Measurements from ENCODE around the gene TWSG1.

TWSG1 gene

DNA sequence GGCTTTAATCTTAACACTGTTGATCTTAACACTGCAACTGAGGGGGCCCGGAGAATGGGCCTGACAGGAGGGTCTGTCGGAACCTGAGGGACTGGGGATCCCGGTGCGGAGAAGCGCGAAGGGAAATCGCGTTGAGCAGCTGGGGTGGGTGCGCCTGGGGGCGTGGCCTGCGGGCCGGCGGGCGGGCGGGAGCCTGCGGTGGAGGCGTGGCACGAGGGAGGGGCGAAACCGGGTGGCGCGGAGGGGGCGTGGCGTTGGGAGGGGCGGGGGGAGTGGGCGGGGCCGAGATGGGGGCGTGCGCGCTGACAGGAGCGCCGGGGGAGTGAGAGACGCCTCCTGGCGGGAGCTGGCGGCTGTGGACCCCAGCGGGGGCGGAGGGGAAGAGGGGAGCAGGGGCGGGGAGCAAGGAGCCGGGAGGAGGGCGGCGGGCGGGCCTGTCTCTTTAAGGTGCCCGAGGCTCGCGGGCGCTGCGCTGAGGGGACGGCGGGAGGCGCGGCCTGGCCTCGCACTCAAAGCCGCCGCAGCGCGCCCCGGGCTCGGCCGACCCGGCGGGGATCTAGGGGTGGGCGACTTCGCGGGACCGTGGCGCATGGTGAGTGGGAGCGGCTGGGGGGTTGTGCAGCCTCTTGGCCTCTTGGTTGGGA lies at the start of gene TWSG1:
Gene TWSG1 (plus strand): TSS at position 445 of the 644 bp plus-strand sequence. CDS start 2,457 bp downstream, outside the sequence.
- DNase-seq, result peak; percentile 90

DNA sequence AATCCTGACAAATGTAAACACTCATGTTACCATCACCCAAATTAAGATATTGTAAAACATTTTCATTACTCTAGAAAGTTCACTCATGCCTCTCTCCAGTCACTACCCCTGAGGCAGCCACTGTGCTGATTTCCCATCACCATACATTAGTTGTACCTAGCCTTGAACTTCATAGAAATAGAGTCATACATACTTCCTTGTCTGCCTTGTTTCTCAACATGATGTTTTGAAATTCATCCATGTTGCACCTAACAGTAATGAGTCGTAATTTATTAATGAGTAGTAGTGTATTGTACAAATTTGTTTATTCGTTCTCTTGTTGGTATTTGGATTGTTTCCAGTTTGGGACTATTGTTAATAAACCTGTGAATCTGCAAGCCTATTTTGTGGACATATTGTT lies 49.0 kb upstream of the TWSG1 start:
- no peak for DNase-seq

DNA sequence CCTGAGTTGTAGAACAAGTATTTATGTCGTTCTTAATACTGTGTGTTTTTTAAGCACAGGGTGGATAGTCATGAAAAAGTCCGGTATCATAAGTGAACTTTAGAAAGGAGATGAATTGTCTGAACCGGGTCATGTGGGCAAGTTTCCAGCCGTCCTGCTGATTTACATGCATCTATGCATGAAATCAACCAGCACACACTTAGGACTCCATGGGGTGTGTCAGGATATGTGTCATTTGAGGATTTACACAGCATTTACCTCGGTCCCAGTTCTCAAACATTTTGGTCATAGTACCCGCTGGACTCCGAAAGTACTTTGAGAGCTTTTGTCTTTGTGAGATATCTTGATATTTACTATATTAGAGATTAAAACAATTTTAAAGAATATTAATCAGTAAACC lies 47.5 kb upstream of the TWSG1 start:
- no peak for DNase-seq

DNA sequence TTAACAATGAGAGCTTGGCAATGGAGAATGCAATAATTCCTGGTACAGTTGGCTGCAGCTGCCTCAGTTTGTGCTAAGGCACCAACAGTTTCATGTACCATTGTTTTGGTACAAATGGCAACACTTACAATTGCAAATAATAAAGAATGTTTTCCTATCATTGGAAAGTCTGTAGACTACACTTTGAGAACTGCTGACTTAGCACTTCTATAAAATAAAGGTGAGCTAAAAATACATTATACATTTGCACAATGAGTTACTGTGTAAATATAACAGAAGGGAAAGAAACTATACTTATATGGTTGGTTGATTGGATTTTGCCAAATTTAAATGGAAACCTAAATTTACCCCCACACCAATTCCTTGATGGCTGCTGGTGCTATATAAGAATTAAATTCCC lies 44.9 kb upstream of the TWSG1 start:
- DNase-seq, result no peak

DNA sequence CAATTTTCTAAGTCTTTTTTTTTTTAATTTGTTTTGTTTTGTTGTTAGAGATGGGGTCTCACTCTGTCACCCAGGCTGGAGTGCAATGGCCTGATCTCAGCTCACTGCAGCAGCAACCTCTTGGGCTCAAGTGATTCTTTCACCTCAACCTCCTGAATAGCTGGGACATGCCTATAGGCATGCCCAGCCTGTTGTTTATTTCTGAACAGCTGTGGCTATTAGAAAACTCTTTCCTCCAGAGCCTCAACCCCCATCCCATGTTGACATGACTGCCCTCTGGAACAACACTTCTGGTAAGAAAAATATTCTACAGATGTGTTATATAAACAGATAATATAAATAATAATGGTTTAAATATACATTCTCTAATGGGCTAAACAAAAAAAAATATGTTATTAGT lies 44.4 kb upstream of the TWSG1 start:
- no peak for DNase-seq

DNA sequence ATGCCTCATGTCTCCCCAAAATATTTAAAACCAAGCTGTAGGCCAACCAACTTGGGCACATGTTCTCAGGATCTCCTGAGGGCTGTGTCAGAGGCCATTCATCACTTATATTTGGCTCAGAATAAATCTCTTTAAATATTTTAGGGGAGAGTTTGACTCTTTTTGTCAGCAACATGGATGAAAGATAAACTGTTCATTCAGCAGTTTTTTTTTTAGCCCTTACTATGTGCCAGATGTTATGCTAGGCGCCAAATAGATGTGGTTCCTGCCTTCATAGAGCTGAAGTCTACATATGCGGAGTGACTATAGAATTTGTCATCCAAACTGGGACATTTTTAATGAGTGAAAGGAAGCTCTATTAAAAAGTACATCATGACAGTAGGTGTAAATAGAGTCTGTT lies 42.5 kb upstream of the TWSG1 start:
- no peak for DNase-seq

DNA sequence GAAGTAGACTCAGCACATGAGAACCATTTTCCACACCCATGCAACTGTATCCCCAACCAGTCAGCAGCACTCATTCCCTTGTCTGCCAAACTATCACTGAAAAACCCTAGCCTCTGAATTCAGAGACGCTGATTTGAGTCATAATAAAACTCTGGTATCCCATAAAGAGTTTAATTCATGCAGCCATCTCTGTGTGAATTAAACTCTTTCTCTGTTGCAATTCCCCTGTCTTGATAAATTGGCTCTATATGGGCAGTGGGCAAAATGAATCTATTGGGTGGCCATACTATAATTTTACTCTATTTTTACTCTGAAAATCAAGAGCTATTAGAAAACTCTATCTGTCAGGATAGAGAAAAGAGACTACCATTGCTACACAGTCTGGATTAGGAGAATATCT lies 40.6 kb upstream of the TWSG1 start:
- DNase-seq, result no peak

DNA sequence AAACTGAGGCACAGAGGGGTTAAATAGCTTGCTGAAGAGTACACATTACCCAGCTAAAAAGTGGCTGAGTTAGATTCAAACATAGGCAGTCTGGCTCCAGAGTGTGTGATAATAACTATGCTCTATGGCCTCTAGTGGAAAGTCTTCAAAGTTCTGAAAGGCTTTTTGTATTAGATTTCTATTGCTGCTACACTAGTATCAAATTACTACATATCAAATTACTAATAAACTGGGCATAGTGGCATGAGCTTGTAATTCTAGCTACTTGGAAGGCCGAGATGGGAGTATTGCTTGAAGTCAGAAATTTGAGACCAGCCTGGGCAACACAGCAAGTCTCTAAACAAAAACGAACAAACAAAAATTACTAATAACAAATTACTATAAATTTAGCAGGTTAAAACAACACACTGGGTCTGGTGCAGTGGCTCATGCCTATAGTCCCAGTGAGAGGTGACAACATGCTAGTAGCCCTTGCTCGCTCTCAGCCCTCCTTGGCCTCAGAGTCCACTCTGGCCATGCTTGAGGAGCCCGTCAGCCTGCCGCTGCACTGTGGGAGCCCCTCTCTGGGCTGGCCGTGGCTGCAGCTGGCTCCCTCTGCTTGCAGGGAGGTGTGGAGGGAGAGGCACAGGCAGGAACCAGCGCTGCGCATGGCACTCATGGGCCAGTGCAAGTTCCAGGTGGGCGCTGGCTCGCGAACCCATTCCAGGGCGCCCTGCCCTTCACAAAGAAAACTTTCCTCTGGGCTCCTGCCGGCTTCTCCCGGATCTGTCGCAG lies 38.2 kb upstream of the TWSG1 start:
- no peak for DNase-seq

DNA sequence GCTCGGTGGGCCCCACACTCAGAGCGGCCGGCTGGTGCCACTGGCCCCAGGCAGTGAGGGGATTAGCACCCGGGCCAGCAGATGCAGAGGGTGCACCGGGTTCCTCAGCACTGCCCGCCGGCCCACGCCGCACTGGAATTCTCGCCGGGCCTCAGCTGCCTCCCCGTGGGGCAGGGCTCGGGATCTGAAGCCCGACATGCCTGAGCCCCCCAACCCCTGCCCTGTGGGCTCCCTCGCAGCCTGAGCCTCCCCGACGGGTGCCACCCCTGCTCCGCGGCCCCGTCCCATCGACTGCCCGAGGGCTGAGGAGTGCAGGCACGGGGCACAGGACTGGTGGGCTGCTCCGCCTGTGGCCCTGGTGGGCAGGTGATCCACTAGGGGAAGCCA lies 37.6 kb upstream of the TWSG1 start:
- DNase-seq, result no peak

DNA sequence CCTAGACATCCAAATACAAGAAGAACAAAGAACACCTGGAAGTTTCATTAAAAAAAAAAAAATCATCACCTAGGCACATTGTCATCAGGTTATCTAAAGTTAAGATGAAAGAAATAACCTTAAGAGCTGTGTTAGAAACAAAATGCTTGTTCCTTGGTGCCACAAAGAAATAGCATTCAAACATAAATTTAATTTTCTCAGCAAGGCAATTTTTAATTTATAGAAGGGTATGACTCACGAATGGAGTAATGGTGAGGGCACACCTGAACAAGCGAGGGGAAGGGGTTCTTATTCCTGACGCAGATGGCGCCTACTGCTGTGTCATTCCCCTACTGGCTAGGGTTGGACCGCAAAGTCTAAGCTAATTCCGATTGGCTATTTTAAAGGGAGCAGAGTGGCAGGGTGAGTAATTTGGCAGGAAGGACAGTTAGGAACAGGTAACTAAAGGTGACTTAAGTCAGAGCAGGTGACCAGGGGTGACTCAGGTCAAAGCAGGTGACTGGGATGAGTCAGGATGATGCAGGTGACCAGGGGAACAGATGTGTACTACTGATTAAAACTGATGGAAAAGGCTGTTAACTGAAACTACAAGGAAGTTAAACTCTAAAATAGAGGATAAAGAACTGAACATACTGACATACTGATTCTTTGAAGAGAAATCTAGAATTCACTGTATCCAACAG lies 30.0 kb upstream of the TWSG1 start:
- no peak for DNase-seq

DNA sequence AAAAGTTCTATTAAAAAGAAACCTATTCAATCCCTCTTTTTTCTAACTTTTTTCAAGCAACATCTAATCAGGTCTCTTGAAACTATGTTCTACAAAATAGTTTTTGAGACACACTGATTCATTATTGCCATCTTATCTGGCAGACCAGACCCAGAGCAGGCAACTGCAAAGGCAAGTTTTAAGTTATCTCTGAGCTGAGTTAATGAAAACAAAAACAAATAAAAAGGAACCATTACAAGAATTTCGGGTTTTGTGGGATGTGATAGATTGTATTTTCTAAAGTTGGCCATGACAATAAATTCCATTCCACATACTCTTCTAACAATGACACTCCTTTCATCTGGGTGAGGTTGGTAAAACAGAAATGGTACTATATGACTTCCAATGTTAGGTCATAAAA lies 15.2 kb upstream of the TWSG1 start:
- DNase-seq, result no peak

DNA sequence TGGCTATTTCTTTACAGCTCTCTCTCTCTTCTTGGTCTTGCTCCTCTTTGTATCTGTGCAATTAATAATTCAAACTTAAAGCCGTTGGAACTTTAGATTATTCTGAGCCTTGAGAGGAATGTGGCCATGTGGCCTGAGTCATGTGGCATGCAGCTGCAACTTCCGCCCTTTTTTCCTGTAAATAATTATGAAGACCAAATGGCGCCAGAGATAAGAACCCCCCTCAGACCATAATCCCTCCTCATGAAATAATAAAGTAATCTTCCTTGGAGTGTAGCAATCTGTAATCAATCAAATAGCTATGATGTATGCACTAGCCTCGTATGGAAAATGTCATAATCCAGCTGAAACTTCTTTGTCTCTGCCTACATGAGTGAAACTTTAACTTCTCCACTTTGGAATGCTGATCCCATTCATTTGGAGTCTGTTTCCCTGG lies 13.5 kb upstream of the TWSG1 start:
- DNase-seq, result no peak

DNA sequence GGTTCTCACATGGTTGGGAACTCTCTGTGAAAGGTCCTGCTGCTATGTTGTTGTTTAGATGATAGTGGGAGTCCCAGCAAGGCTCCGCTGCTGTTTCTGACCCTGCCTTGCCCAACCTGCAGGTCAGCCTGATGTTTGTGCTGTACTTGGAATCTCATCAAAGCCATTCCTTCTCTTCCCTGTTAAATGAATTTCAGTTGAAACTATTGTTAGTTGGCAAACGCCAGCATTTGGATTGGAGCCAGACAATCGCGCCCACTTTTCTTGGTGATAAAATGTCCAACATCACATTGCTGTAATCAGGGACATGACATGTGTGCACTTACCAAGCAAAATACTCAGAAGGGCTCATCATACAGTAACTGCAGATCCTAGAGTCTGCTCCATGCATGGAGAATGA lies 12.8 kb upstream of the TWSG1 start:
- no peak for DNase-seq

DNA sequence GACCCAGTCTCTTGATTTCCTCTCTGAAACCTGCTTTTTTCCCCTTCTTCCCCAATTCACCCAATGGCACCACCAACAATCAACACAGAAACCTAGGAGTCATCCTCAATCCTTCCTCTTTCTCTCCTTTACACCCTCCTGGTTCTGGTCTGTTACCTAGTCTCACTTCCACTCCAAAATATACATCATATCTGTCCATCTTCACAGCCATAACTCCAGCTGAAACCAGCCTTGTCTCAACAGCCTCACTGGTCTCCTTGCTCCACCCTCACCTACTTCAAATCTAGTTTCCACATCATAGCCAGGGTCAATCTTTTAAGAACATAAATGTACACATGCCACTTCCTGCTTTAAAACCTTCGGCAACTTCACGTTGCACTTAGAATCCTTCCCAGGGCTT lies 11.8 kb upstream of the TWSG1 start:
- DNase-seq, result no peak

DNA sequence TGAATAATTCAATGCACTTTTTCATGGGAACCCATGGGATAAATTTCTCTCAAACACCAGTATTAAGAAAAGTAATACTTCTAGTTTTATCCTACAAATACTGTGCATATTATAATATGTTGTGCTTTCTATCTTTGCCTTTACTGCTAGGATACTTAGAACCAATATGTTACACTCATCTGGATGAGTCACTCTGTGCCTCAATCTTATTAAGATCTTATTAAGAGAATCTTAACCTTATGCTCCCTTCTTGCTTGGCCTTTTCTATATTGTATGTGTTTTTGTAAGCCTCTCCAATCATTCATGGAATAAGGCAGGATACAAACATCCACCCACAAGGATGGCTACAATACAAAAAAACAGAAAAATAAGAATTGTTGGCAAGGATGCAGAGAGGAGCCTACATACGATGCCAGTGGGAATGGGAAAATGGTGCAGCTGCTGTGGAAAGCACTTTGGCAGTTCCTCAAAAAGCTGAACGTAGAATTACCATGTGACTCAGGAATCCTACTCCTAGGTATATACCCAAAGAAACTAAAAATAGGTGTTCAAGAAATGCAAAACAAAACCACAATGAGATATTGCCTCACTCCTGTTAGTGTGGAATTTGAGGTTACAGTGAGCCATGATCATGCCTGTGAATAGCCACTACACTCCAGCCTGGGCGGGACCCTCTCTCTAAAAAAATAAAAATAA lies 10.7 kb upstream of the TWSG1 start:
- no peak for DNase-seq

DNA sequence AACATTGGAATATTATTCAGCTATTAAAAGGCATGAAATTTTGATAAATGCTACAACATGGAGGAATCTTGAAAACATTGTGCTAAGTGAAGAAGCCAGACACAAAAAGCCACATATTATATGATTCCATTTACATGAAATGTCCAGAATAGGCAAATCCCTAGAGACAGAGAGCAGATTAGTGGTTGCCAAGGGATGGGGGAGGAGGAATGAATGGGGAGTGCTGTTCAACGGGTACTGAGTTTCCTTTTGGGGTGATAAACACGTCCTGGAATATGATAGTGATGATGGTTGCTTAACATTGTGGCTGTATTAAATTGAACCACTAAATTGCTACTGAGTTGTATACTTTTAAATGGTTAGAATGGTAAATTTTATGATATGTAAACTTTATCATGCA lies 8.9 kb upstream of the TWSG1 start:
- DNase-seq, result no peak

DNA sequence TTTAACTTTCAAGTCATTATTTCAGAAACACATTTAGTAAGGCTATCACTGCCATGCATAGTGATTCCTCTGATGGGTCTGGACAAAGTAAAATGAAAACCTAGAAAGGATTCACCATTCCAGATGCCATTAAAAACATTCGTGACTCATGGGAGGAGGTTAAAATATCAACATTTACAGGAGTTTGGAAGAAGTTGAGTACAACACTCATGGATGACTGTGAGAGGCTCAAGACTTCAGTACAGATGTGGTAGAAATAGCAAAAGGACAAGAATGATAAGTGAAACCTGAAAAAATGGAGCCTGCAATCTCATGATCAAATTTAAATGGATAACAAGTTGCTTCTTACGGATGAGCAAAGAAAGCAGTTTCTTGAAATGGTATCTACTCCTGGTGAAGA lies 5.8 kb upstream of the TWSG1 start:
- no peak for DNase-seq

DNA sequence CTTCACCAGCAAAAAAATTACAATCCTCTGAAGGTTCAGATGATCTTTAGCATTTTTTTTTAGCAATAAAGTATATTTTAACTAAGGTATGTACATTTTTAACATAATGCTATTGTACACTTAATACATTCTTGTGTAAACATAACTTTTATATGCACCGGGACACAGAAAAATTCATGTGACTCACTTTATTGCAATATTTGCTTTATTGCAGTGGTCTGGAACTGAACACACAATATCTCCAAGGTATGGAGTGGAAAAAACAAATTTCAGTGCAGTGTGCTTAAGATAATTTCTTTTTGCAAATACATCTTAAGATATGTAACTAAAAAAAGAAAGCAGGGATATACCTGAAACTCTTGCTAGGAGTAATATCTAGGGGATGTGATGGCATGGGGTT lies 5.1 kb upstream of the TWSG1 start:
- no peak for DNase-seq

DNA sequence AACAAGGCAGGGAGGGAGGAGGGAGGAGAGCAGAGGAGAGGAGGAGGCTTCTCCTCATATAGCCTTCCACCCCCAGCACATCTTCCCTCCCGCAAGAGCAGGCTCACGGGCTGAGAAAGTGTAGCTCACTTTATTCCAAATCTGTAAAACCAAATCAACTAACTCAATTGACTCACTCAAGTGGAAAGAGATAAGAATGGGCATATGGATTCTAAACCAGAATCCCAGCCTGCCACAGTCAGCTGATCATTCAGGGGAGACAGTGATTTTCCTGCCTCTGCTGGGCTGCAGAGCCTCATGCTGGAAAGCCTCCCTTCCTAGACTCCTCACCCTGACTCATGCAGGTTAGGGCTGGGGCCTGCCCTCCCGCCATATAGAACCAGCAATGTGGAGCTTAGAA lies 4.2 kb upstream of the TWSG1 start:
- no peak for DNase-seq

DNA sequence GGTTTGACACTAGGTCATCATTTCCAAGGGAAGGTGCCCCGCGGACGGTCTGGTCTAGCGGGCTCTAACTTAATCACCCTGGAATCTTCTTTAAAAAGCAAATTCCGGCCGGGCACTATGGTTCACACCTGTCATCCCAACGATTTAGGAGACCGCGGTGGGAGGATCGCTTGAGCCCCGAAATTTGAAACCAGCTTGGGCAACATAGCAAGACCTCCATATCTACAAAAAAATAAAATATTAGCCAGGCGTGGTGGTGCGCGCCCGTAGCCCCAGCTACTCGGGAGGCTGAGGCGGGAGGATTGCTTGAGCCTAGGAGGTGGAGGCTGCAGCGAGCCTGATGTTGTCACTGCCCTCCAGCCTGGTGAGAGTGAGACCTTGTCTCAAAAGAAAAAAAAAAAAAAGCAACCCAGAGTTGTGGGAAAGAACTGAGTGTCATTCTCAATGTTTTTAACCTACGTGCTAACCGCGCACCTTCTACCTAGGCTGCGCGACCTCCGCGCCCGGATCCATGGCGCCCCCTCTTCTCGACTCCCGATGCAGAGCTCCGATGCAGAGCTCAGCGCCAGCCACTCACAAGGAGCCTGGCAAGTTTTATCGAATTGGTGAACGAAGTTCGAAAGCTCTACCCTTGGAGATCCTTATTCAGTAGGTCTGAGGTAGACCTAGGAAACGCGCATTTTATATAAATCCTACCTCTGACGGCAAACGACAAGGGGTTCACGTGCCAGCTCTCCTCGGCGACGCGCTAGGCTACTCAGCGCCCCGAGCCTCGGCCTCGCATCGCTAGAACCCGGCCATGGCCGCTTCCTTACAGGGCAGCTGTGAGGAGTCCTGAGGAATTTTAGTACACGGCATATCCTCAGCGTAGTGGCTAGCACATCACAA lies 888 bp upstream of the TWSG1 start:
- no peak for DNase-seq

DNA sequence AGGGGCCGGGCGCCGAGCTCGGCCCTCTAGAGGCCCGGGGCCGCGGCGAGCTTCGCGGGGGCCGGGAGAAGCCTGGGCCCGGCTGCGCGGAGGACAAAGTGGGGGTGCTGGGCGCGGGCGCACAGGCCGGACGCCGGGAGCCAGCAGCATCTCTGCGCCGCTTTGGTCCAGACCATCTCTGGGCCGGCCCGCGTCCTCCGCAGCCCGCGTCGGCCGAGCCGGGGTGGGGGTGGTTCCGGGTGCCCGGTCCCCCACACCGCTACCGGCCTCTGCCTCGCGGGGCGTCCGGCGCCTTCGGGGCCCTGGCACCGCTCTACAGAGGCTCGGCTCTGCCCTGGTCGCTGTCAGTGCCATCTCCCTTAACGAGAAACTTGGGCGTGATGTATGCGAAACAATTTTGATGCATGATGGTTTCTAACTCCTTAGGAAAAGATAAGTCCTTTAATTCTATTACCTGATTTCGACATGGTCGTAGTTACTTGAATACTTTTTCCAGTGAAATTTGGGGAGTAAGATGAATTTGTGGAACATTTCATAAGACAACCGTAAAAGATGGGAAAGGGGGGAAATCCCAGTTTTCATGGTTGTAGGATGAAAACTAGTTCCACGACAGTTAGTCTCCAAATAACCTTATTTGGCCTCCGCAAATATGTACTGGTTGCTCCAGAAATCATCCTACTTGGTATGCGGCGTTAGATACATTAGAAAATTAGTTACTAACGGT lies 562 bp downstream of the TWSG1 start:
- peak; percentile 17 for DNase-seq

DNA sequence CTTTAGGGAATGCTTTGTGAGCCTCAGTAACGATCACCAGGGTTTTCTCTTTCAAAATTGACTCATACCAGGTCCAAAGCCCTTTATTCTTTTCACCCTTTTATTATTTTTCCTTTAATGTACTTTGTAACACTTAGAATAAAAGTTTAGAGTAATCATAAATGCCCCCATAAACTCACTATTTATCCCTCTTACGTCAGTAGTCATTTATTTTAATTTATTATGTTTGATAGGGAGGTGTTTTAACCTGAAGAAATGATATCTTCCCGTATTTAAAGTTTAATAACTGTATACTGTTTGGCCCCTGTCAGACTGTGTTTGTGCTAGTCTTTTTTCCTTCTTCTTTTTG lies 1.1 kb downstream of the TWSG1 start:
- DNase-seq, result no peak
